ENCODE results near the gene TFAP2E. TPM values are rescaled to one million over a fixed set of nuclear protein-coding genes. Genes with fewer than 3 reads are reported as not detected.

TFAP2E gene
- total RNA-seq, 3 donors from 2014 or later = 0.27 to 0.79 (median 0.67) TPM

GRCh38 chr1:35557611-35558373 is 15.3 kb upstream of the TFAP2E start, which contains the start of gene NCDN:
NCDN (plus strand) TSS chr1:35557799; CDS start chr1:35558191, 392 bp downstream.
- intact Hi-C loops (cut with DNase I, micrococcal nuclease) = no loop called here
- H3K36me3 ChIP-seq (ENCODE audit: low read depth) = no peaks in the 10 kb centered on the region
- H3K4me3 ChIP-seq = peak within 1 kb of the TSS; percentile 93
- peaks cover 25% of the 10 kb centered on the region for H3K4me1 ChIP-seq (ENCODE audit: low read depth)
- H3K9me3 ChIP-seq = no peaks in the 10 kb centered on the region
- DNase-seq (peak; percentile 96 to 98 (median 97)), ATAC-seq (peak; percentile 94)
- TF ChIP-seq CTCF (IDR thresholded peaks at IDR 0.05) = no peak

- no peak for ATAC-seq
- Histone ChIP-seq H3K36me3 (ENCODE audit: low read depth) (no peaks in the 10 kb centered on the region), H3K9me3 (no peaks in the 10 kb centered on the region), H3K4me3 (peak overlapping the region; percentile 93), H3K4me1 (ENCODE audit: low read depth) (peaks cover 25% of the 10 kb centered on the region)
- intact Hi-C loops (cut with DNase I, micrococcal nuclease) = no loop called here
- TF ChIP-seq CTCF (IDR thresholded peaks at IDR 0.05) = no peak
- no peak for DNase-seq
Observed at GRCh38 chr1:35558374-35559316, 14.5 kb upstream of the TFAP2E start.

GRCh38 chr1:35559317-35559944 is 13.7 kb upstream of the TFAP2E start:
- intact Hi-C loops (cut with DNase I, micrococcal nuclease) = no loop called here
- Histone ChIP-seq H3K4me3 (no peak overlapping the region), H3K36me3 (ENCODE audit: low read depth) (no peaks in the 10 kb centered on the region), H3K4me1 (ENCODE audit: low read depth) (peaks cover 25% of the 10 kb centered on the region), H3K9me3 (no peaks in the 10 kb centered on the region)
- ATAC-seq (no peak), DNase-seq (no peak)
- TF ChIP-seq CTCF (IDR thresholded peaks at IDR 0.05) = no peak

- intact Hi-C loops (cut with DNase I, micrococcal nuclease) = loop anchor here in 1 of 2 donors (10.0 kb wide), 1 partner anchor 214 kb away; no protein-coding TSS in a partner anchor
- TF ChIP-seq CTCF (IDR thresholded peaks at IDR 0.05) = no peak
- Histone ChIP-seq H3K9me3 (no peaks in the 10 kb centered on the region), H3K36me3 (ENCODE audit: low read depth) (no peaks in the 10 kb centered on the region), H3K4me1 (ENCODE audit: low read depth) (peaks cover 19% of the 10 kb centered on the region), H3K4me3 (no peak overlapping the region)
- DNase-seq (no peak), ATAC-seq (no peak)
Observed at GRCh38 chr1:35560256-35561225, 12.6 kb upstream of the TFAP2E start.

Measured in mucosa of descending colon (tissue), 3 donors.